Measurements from ENCODE around the gene HOXB1. TPM values are rescaled to one million over a fixed set of nuclear protein-coding genes. Genes with fewer than 3 reads are reported as not detected.

The HOXB1 gene
- total and polyA plus RNA-seq, 2 experiments from 2014 or later: not detected

- ATAC-seq (peak; percentile 12), DNase-seq (ENCODE audit: low spot score) (peak; percentile 57)
- H3K4me1 Mint-ChIP-seq: peaks cover 57% of the 10 kb centered on the region
- Histone ChIP-seq H2AFZ (peak overlapping the region; percentile 96), H3K27me3 (ENCODE audit: insufficient read depth) (peaks cover 100% of the 10 kb centered on the region), H3K4me1 (ENCODE audit: insufficient read depth) (peaks cover 72% of the 10 kb centered on the region), H3K36me3 (ENCODE audit: insufficient read depth) (no peaks in the 10 kb centered on the region), H3K4me3 (peak overlapping the region; percentile 61), H3F3A (replicated peaks; ENCODE audit: low read depth) (peaks cover 43% of the 10 kb centered on the region), H3K79me2 (replicated peaks; ENCODE audit: insufficient read depth) (no peaks in the 10 kb centered on the region), H4K20me1 (replicated peaks; ENCODE audit: insufficient read depth) (peaks cover 11% of the 10 kb centered on the region; the same call in 1 of the 2 replicates), H3K27ac (ENCODE audit: low read depth) (no peak overlapping the region), H3K4me2 (peak overlapping the region; percentile 85), H3K9me2 (ENCODE audit: insufficient read depth) (no peaks in the 10 kb centered on the region)
- peaks cover 100% of the 10 kb centered on the region for H3K27me3 Mint-ChIP-seq (ENCODE audit: insufficient read depth, low read depth, poor library complexity)
- no peaks in the 10 kb centered on the region for H3K36me3 Mint-ChIP-seq (ENCODE audit: low read depth)
- TF ChIP-seq, protein P1, sequence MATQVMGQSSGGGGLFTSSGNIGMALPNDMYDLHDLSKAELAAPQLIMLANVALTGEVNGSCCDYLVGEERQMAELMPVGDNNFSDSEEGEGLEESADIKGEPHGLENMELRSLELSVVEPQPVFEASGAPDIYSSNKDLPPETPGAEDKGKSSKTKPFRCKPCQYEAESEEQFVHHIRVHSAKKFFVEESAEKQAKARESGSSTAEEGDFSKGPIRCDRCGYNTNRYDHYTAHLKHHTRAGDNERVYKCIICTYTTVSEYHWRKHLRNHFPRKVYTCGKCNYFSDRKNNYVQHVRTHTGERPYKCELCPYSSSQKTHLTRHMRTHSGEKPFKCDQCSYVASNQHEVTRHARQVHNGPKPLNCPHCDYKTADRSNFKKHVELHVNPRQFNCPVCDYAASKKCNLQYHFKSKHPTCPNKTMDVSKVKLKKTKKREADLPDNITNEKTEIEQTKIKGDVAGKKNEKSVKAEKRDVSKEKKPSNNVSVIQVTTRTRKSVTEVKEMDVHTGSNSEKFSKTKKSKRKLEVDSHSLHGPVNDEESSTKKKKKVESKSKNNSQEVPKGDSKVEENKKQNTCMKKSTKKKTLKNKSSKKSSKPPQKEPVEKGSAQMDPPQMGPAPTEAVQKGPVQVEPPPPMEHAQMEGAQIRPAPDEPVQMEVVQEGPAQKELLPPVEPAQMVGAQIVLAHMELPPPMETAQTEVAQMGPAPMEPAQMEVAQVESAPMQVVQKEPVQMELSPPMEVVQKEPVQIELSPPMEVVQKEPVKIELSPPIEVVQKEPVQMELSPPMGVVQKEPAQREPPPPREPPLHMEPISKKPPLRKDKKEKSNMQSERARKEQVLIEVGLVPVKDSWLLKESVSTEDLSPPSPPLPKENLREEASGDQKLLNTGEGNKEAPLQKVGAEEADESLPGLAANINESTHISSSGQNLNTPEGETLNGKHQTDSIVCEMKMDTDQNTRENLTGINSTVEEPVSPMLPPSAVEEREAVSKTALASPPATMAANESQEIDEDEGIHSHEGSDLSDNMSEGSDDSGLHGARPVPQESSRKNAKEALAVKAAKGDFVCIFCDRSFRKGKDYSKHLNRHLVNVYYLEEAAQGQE (IDR thresholded peaks at IDR 0.05; ENCODE audit: unreplicated experiment): no peak
- TF ChIP-seq, protein P2, sequence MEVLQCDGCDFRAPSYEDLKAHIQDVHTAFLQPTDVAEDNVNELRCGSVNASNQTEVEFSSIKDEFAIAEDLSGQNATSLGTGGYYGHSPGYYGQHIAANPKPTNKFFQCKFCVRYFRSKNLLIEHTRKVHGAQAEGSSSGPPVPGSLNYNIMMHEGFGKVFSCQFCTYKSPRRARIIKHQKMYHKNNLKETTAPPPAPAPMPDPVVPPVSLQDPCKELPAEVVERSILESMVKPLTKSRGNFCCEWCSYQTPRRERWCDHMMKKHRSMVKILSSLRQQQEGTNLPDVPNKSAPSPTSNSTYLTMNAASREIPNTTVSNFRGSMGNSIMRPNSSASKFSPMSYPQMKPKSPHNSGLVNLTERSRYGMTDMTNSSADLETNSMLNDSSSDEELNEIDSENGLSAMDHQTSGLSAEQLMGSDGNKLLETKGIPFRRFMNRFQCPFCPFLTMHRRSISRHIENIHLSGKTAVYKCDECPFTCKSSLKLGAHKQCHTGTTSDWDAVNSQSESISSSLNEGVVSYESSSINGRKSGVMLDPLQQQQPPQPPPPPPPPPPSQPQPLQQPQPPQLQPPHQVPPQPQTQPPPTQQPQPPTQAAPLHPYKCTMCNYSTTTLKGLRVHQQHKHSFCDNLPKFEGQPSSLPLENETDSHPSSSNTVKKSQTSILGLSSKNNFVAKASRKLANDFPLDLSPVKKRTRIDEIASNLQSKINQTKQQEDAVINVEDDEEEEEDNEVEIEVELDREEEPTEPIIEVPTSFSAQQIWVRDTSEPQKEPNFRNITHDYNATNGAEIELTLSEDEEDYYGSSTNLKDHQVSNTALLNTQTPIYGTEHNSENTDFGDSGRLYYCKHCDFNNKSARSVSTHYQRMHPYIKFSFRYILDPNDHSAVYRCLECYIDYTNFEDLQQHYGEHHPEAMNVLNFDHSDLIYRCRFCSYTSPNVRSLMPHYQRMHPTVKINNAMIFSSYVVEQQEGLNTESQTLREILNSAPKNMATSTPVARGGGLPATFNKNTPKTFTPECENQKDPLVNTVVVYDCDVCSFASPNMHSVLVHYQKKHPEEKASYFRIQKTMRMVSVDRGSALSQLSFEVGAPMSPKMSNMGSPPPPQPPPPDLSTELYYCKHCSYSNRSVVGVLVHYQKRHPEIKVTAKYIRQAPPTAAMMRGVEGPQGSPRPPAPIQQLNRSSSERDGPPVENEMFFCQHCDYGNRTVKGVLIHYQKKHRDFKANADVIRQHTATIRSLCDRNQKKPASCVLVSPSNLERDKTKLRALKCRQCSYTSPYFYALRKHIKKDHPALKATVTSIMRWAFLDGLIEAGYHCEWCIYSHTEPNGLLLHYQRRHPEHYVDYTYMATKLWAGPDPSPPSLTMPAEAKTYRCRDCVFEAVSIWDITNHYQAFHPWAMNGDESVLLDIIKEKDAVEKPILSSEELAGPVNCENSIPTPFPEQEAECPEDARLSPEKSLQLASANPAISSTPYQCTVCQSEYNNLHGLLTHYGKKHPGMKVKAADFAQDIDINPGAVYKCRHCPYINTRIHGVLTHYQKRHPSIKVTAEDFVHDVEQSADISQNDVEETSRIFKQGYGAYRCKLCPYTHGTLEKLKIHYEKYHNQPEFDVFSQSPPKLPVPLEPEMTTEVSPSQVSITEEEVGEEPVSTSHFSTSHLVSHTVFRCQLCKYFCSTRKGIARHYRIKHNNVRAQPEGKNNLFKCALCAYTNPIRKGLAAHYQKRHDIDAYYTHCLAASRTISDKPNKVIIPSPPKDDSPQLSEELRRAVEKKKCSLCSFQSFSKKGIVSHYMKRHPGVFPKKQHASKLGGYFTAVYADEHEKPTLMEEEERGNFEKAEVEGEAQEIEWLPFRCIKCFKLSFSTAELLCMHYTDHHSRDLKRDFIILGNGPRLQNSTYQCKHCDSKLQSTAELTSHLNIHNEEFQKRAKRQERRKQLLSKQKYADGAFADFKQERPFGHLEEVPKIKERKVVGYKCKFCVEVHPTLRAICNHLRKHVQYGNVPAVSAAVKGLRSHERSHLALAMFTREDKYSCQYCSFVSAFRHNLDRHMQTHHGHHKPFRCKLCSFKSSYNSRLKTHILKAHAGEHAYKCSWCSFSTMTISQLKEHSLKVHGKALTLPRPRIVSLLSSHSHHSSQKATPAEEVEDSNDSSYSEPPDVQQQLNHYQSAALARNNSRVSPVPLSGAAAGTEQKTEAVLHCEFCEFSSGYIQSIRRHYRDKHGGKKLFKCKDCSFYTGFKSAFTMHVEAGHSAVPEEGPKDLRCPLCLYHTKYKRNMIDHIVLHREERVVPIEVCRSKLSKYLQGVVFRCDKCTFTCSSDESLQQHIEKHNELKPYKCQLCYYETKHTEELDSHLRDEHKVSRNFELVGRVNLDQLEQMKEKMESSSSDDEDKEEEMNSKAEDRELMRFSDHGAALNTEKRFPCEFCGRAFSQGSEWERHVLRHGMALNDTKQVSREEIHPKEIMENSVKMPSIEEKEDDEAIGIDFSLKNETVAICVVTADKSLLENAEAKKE (CRISPR knock-in tag; IDR thresholded peaks at IDR 0.05): no peak
- TF ChIP-seq STAT1 (IDR thresholded peaks at IDR 0.05; ENCODE audit: unreplicated experiment) (no peak), EZH2 (IDR thresholded peaks at IDR 0.05; ENCODE audit: low read depth, unreplicated experiment) (peak; percentile 66), ZNF114 (CRISPR knock-in tag; IDR thresholded peaks at IDR 0.05) (no peak)
- TF ChIP-seq, protein P3, sequence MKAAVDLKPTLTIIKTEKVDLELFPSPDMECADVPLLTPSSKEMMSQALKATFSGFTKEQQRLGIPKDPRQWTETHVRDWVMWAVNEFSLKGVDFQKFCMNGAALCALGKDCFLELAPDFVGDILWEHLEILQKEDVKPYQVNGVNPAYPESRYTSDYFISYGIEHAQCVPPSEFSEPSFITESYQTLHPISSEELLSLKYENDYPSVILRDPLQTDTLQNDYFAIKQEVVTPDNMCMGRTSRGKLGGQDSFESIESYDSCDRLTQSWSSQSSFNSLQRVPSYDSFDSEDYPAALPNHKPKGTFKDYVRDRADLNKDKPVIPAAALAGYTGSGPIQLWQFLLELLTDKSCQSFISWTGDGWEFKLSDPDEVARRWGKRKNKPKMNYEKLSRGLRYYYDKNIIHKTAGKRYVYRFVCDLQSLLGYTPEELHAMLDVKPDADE (IDR thresholded peaks at IDR 0.05): no peak; the same call in 1 of the 2 replicates
- H3K4me3 Mint-ChIP-seq: peak overlapping the region; percentile 67
- no peak overlapping the region for H3K27ac Mint-ChIP-seq
- no peaks in the 10 kb centered on the region; the same call in 2 of the 3 replicates for H3K9me3 Mint-ChIP-seq
Measured at GRCh38 chr17:48527547-48527932, 3.3 kb downstream of the HOXB1 start.

Measured in GM23338 (cell line).